Dermis microvascular lymphatic vessel endothelial cell (primary cell): Measurements from ENCODE around the gene HNRNPK. TPM values are rescaled to one million over a fixed set of nuclear protein-coding genes. Genes with fewer than 3 reads are reported as not detected.

ENCODE experiments used
- DNase-seq, 2 donors: peaks; one replicate each; pipeline versions ENCODE4 v3.0.0 to v3.0.0-alpha.2; 2010; ENCODE audit warnings: low read depth in 2 of 2
- total RNA-seq: library from RNA; depleted of rRNA; stranded (reverse); fragments of >200 nt; gene quantifications from 2 replicates; pipeline ENCODE4 v1.2.1, GENCODE V29; 2014

The HNRNPK gene
- total RNA-seq, 1 donor from 2014 or later, result 723 TPM

DNA sequence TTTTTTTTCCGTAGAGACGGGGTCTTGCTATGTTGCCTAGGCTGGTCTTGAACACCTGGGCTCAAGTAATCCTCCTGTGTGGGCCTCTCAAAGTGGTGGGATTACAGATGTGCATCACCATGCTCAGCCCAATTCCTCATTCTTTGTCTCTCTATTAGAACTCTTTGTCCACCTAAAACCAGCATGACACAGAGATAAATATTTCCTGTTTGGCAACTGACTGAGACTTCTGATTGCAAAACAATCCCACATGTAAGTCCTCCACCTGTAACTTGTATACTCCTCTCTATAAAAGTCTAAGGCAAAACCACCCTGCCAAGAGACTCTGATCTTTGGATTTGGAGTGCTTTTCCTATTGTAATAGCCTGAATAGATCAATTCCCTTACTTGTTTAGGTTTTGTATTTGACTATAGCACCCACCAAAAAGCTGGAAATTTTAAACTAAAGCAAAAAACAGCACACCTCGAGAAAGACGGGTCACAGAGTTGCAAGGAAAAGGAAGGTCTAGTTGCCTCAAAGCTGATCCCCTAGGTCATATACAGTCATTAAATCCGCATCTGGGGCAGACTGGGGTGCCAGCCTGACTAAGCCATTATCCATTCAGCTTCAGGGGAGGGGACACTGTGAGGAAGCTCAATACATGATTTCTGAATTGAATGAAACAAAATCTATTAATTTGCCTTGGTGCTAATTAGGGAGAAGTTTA lies 45.3 kb downstream of the HNRNPK start:
- DNase-seq, result peak in 1 of 2 donors; percentile 45

- no peak for DNase-seq
Measured at GRCh38 chr9:83933790-83934189, 46.2 kb downstream of the HNRNPK start.

DNA sequence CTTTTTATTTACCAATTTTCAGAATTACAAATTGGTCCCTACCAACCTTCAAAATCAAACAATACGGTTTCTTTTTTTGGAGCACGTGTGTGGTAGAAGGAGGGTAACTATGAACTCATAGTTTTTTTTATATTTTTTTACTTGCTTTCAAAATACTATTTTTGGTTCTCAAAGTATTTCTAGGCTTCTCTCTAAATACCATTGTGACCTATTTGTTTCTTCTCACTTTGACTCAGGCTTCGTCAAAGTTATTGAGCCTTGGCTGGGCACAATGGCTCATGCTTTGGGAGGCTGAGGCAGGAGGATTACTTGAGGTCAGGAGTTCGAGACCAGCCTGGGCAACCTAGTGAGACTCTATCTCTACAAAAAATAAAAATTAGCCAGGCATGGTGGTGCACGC lies 47.2 kb downstream of the HNRNPK start:
- no peak for DNase-seq

- DNase-seq, result no peak
Measured at GRCh38 chr9:83932011-83932410, 48.0 kb downstream of the HNRNPK start.

DNA sequence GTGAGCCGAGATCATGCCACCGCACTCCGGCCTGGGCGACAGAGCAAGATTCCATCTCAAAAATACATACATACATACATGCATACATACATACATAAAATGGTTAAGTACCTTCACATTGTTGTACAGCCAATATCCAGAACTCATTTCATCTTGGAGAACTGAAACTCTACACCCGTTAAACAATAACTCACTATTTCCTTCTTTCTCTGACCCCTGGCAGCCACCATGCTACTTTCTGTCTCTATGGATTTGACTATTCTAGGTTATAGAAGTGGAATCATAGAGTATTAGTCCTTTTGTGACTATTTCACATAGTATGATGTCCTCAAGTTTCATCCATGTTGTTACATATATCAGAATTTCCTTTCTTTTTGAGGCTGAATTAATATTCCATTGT lies 49.1 kb downstream of the HNRNPK start:
- DNase-seq, result no peak

- DNase-seq, result no peak
Measured at GRCh38 chr9:83927591-83927990, 52.4 kb downstream of the HNRNPK start.

DNA sequence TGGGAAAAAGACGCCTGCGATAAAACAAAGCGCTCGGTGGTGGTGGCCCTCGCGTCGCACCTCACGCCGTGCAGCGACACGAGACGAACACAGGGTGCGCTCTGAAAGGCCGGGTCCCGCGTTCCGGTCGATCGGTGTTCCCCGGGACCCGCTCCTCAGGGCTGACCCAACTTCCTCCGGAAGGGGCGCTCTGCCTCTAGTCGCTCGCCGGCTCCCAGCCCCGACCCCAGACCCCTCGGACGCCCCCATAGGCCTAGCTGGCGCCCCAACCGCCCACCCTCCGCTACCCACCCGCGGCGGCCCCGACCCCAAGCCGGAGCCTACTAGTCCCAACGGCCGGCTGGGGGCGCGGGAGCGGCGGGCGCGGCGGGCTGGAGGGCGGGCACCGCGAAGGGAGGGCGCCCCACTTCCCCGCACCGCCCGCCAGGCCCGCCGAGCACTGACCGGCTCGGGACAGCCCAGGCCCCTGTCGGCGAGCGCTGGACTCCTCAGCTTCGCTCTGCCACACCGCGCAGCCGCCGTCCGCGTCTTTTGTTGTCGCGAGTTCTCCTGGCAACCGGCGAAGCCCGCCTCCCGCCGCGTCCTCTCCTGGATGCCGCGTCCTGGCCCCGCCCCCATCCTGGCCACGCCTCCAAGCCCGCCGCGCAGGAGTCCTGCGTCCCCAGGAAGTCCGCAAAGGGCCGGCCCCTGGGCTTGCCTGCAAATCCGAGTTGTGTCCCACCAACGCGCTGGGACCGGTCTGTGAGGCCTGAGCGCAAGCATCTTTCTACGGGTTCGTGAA lies 58.9 kb downstream of the HNRNPK start, which contains the start of gene KIF27:
TSS of gene KIF27 (minus strand) at position 506 of the 781 bp plus-strand sequence. CDS start 5,841 bp downstream, outside the sequence.
- peak; percentile 91 to 97 for DNase-seq

DNA sequence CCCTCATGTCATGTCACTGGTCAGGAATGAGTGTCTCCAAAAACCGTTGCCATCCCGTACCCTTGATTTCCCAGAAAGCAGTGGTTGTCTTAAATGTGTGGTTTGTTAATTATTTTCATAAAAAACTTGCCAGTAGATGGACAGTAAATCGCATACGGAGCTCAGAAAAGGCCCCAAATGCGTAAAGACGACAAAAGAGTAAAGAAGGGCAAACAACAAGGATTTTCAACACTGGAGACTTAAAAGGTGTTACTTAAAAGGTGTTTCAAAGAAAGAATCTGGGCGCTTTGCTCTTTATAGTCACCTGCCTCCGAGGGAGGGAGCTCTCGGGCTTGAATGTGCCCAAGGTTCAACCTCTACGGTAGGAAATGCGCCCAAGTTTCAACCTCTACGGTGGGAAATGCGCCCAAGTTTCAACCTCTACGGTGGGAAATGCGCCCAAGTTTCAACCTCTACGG lies 59.5 kb downstream of the HNRNPK start:
- DNase-seq, result peak; percentile 15 to 51

DNA sequence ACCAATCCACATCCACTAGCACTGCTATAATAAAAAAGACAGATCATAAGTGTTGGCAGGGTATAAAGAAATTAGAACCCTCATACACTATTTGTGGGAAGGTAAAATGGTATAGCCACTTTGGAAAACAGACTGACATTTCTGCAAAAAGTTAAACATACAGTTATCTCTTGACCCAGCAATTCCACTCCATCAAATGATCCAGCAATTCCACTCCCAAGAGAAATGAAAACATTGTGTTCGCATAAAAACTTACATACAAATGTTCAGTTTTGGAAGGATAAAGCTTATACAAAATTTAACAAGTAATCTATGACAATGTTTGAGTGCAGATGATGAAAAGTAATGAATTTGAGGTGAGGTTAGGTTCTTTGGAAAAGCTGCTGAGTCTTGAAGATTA lies 60.9 kb downstream of the HNRNPK start:
- DNase-seq, result no peak

Other genes starting within 250 kb of the HNRNPK start
- 0.64 and 0.89 TPM in 2 replicates for gene GKAP1, start 162.4 kb downstream of the HNRNPK start, total RNA-seq
- gene KIF27, start 58.8 kb downstream of the HNRNPK start, total RNA-seq, result 1.9 and 2.4 TPM in 2 replicates
- 5.5 and 6.8 TPM in 2 replicates for gene RMI1, start 590 bp upstream of the HNRNPK start, total RNA-seq